GM12878 (cell line): ENCODE data around the gene MPRIP. TPM values are rescaled to one million over a fixed set of nuclear protein-coding genes. Genes with fewer than 3 reads are reported as not detected.

Experiments
- ATAC-seq: fragments of 200-7000 bp; cut with Tn5 transposase; 3 replicates; pipeline ENCODE4 v1.9.1; 2020; ENCODE audit warnings: mild to moderate bottlenecking, moderate library complexity
- BruUV-seq: library from RNA; stranded (reverse); fragments of 400-500 nt; replicated peaks from 2 replicates; lab custom pipeline; 2021; lab: Mats Ljungman, UMichigan
- CTCF ChIA-PET: fragments of 300-600 bp; sonication (Branson Sonifier 250); formaldehyde crosslinking; extraction: SDS; loops from one replicate; lab custom pipeline; 2021; ENCODE audit warnings: inconsistent platforms; lab: Yijun Ruan, JAX
- POLR2A ChIA-PET: fragments of 350-600 bp; formaldehyde crosslinking; extraction: SDS; loops from one replicate; lab custom pipeline; 2021; ENCODE audit warnings: inconsistent platforms; lab: Charles Lee
- RAD21 ChIA-PET: fragments of 300-600 bp; sonication (Branson Sonifier 250); formaldehyde crosslinking; loops from one replicate; lab custom pipeline; 2023; ENCODE audit warnings: antibody characterized with exemption; ENCODE audit not compliant: unreplicated experiment; lab: Charles Lee
- SMC1A ChIA-PET: fragments of 300-600 bp; sonication (Branson Sonifier 250); formaldehyde crosslinking; loops from one replicate; lab custom pipeline; 2023; ENCODE audit not compliant: unreplicated experiment, uncharacterized antibody; lab: Charles Lee
- DNase-seq: peaks from one replicate; pipeline ENCODE4 v3.0.0-alpha.2; 2011; ENCODE audit warnings: low read depth, low spot score
- FAIRE-seq: peaks from 3 replicates; lab custom pipeline; 2011; peaks lifted over from hg19 to GRCh38; lab: Jason Lieb, UNC
- H2AFZ ChIP-seq: 2 replicates; pipeline ENCODE4 v1.6.0; 2011; ENCODE audit warnings: low read depth, low read length, control low read depth; ENCODE audit not compliant: control insufficient read depth
- H3K27ac ChIP-seq: 2 replicates; pipeline ENCODE4 v1.5.1; 2011; ENCODE audit warnings: control low read depth; ENCODE audit not compliant: control insufficient read depth, insufficient read depth
- H3K27me3 ChIP-seq, 2 experiments: replicated peaks in 1 of 2; 2 replicates each; pipeline versions ENCODE4 v1.6.0 to v1.6.1; 2011; ENCODE audit warnings: low read length in 1 of 2; ENCODE audit not compliant: control insufficient read depth in 2 of 2, insufficient read depth in 2 of 2
- H3K36me3 ChIP-seq, 2 experiments: 2 replicates each; pipeline ENCODE4 v1.5.1; 2011; ENCODE audit warnings: low read length in 1 of 2; ENCODE audit not compliant: control insufficient read depth in 2 of 2, insufficient read depth in 2 of 2
- H3K4me1 ChIP-seq: 2 replicates; pipeline ENCODE4 v1.6.1; 2011; ENCODE audit warnings: mild to moderate bottlenecking, low read length, moderate library complexity, mixed read lengths; ENCODE audit not compliant: control insufficient read depth, insufficient read depth
- H3K4me2 ChIP-seq: 2 replicates; pipeline ENCODE4 v1.6.0; 2011; ENCODE audit warnings: control low read depth; ENCODE audit not compliant: control insufficient read depth, insufficient read depth
- H3K4me3 ChIP-seq: fragments of 200-600 bp; sonication (generic); 2 replicates; pipeline ENCODE4 v1.5.1; 2016
- H3K79me2 ChIP-seq: 2 replicates; pipeline ENCODE4 v1.6.0; 2011; ENCODE audit warnings: low read length; ENCODE audit not compliant: control insufficient read depth, insufficient read depth
- H3K9ac ChIP-seq: 2 replicates; pipeline ENCODE4 v1.8.0; 2011; ENCODE audit warnings: low read length, control low read depth, mixed read lengths; ENCODE audit not compliant: control insufficient read depth, insufficient read depth
- H3K9me3 ChIP-seq: replicated peaks from 3 replicates; pipeline ENCODE4 v1.5.1; 2011; ENCODE audit warnings: mild to moderate bottlenecking, low read length; ENCODE audit not compliant: control insufficient read depth, insufficient read depth
- H4K20me1 ChIP-seq: 2 replicates; pipeline ENCODE4 v1.6.0; 2011; ENCODE audit not compliant: control insufficient read depth, insufficient read depth
- JUND ChIP-seq: IDR thresholded peaks from 2 replicates; pipeline ENCODE4 v1.6.1; 2012; ENCODE audit warnings: low read depth, mild to moderate bottlenecking, low read length, improper control_type of control experiment, moderate library complexity
- PAX8 ChIP-seq: fragments of 450-650 bp; IDR thresholded peaks from 2 replicates; pipeline ENCODE4 v1.6.1; 2017; ENCODE audit warnings: mild to moderate bottlenecking, moderate library complexity
- RAD21 ChIP-seq: IDR thresholded peaks from 2 replicates; pipeline ENCODE4 v1.6.1; 2011; ENCODE audit warnings: mild to moderate bottlenecking, low read depth, low read length, moderate library complexity; ENCODE audit not compliant: insufficient read depth
- RAD51 ChIP-seq: fragments of 450-650 bp; IDR thresholded peaks from 2 replicates; pipeline ENCODE4 v1.6.1; 2016; ENCODE audit warnings: moderate library complexity, mild to moderate bottlenecking, inconsistent platforms
- SREBF2 ChIP-seq: IDR thresholded peaks from 2 replicates; pipeline ENCODE4 v1.6.1; 2012; ENCODE audit warnings: mild to moderate bottlenecking, low read length
- STAT1 ChIP-seq: fragments of 450-650 bp; conservative IDR thresholded peaks from 2 replicates; pipeline ENCODE4 v1.6.1; 2014; ENCODE audit warnings: antibody characterized with exemption, mild to moderate bottlenecking
- WGBS: methylation state at CpG from one replicate; pipeline ENCODE4 v1.1.6; 2016; ENCODE audit warnings: low lambda C conversion rate; ENCODE audit not compliant: insufficient replicate concordance, insufficient coverage; ENCODE audit errors: missing lambda C conversion rate; 5-methylcytosine and 5-hydroxymethylcytosine counted together
- in situ Hi-C: fragments of 300-500 bp; cut with MboI; formaldehyde crosslinking; loops from 9 replicates; pipeline ENCODE4 v1.14.3; 2018; ENCODE audit warnings: mixed read lengths
- intact Hi-C: fragments of 100-400 bp; cut with micrococcal nuclease; formaldehyde crosslinking; loops from one replicate; pipeline ENCODE4 v1.14.2; 2022; ENCODE audit not compliant: unreplicated experiment
- polyA plus RNA-seq, 11 experiments: library from polyadenylated mRNA; depleted of rRNA in 4 of 11; unstranded in 6 of 11; stranded (reverse) in 5 of 11; fragments of >200 nt; fragmentation: Nextera tagmentation in 4 of 11; fragmentation: Illumina TruSeq in 1 of 11; extraction: Ambion mirVana in 4 of 11; extraction: Trizol in 1 of 11; gene quantifications; 1 replicate in 1 of 11; 2 replicates in 10 of 11; pipeline versions ENCODE4 v1.2.1 to v1.2.3, GENCODE V29; 2011 to 2016; ENCODE audit warnings: inconsistent platforms in 2 of 11, missing spikeins in 2 of 11, low read depth in 1 of 11
- total RNA-seq, 4 experiments: library from RNA; depleted of rRNA in 3 of 4; stranded (reverse); fragments of >200 nt in 3 of 4; fragmentation: Illumina TruSeq in 1 of 4; extraction: Trizol in 1 of 4; gene quantifications; 2 replicates each; pipeline versions ENCODE4 v1.2.1 to v1.2.3, GENCODE V29; 2013 to 2021
- TF ChIP-seq, protein P1 (sequence below): IDR thresholded peaks from 2 replicates; pipeline ENCODE4 v1.6.1; 2012; ENCODE audit warnings: mild to moderate bottlenecking, low read depth, low read length
- TF ChIP-seq, protein P2 (sequence below): IDR thresholded peaks from 2 replicates; pipeline ENCODE4 v1.6.1; 2011; ENCODE audit warnings: borderline replicate concordance, low read depth, mild to moderate bottlenecking, moderate library complexity, mixed read lengths, low read length; ENCODE audit not compliant: insufficient read depth; ENCODE audit errors: extremely low read length
- TF ChIP-seq, protein P3 (sequence below): fragments of 150-350 bp; IDR thresholded peaks from 2 replicates; pipeline ENCODE4 v1.6.1; 2016; ENCODE audit warnings: low read depth, low read length

Gene MPRIP
- total and polyA plus RNA-seq, 10 of the 15 experiments (the other 5 are each of a cell fraction or from before 2014, with no cell fraction given): 16.5 to 168 (median 71.7) TPM

DNA sequence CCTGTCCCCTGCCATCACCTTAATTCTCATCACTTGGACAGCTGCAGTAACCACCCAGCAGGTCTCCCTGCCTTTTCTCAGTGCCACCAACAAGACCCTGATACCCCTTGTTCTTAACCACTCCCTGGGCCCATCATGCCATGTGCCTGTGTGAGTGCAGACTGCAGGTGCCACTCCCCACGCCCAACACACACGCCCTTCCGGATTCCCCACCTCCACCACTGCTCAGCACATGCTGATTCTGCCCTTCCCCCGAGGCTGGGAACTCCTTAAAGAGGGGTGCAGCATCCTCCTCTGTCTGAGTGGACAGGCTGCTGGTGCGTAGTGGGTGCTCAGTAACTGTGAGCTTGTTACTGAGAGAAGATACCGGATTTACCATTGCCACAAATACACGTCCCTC lies 111.5 kb downstream of the MPRIP start:
- TF ChIP-seq SREBF2: no peak
- TF ChIP-seq RAD21: no peak
- H3K79me2 ChIP-seq: no peaks in the 10 kb centered on the region
- H3K36me3 ChIP-seq: peaks cover 19 to 25% of the 10 kb centered on the region in 2 experiments
- 74% methylated on average over 7 of the region's 7 CpGs for WGBS
- H3K9me3 ChIP-seq: no peaks in the 10 kb centered on the region; the same call in 2 of the 3 replicates
- DNase-seq: no peak
- peaks cover 14% of the 10 kb centered on the region for H3K4me1 ChIP-seq
- SMC1A ChIA-PET: interaction anchor here (1.0 kb wide), 1 partner anchor 24 kb away, joined by 3 read pairs; no protein-coding TSS in a partner anchor
- in situ Hi-C loops (no loop called here), intact Hi-C loops (no loop called here)
- H3K9ac ChIP-seq: no peak overlapping the region
- no peak for ATAC-seq
- no peak overlapping the region for H3K4me3 ChIP-seq
- no peak overlapping the region for H2AFZ ChIP-seq
- no peaks in the 10 kb centered on the region for H3K27me3 ChIP-seq
- H3K27ac ChIP-seq: no peak overlapping the region
- CTCF ChIA-PET: no interaction called here
- no peak for FAIRE-seq
- no TSS peak for BruUV-seq
- no peak overlapping the region for H3K4me2 ChIP-seq
- RAD21 ChIA-PET: no interaction called here
- POLR2A ChIA-PET: no interaction called here
- no peaks in the 10 kb centered on the region for H4K20me1 ChIP-seq

DNA sequence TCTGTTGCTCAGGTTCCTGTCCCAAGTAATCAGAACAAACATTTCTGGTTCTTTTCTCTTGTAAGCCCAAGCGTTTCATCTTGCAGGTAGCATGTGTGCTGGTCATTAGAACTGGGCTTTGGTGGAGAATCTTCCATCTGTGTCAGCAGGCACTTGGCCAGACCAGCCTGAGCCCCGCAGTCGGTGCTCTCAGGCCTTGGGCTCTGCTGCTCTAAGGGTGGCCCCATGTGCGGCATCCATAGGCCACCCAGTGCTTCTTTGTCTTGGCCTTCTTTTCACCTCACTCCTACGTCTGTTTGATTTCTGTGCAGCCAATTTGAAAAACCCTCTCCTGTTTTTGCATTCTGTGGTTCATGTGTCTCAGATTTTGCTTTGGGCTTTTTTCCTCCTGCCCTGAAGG lies 112.3 kb downstream of the MPRIP start:
- Histone ChIP-seq H3K4me1 (peaks cover 12% of the 10 kb centered on the region), H3K27ac (no peak overlapping the region), H3K9me3 (no peaks in the 10 kb centered on the region; the same call in 2 of the 3 replicates), H4K20me1 (no peaks in the 10 kb centered on the region), H3K79me2 (no peaks in the 10 kb centered on the region), H3K36me3 (peaks cover 19 to 29% of the 10 kb centered on the region in 2 experiments), H3K27me3 (no peaks in the 10 kb centered on the region), H2AFZ (no peak overlapping the region), H3K4me3 (no peak overlapping the region), H3K9ac (no peak overlapping the region), H3K4me2 (no peak overlapping the region)
- 89% methylated on average over 5 of the region's 5 CpGs for WGBS
- no peak for DNase-seq
- CTCF ChIA-PET: no interaction called here
- FAIRE-seq: no peak
- intact Hi-C loops: no loop called here
- RAD21 ChIA-PET: interaction anchor here (0.5 kb wide), 1 partner anchor 1057 kb away, joined by 3 read pairs; no protein-coding TSS in a partner anchor
- SMC1A ChIA-PET: interaction anchor here (1.0 kb wide), 2 partner anchors 23 to 40 kb away, joined by 3 read pairs; no protein-coding TSS in a partner anchor
- no peak for ATAC-seq
- POLR2A ChIA-PET: no interaction called here
- BruUV-seq: no TSS peak
- in situ Hi-C loops: no loop called here
- TF ChIP-seq PAX8: no peak
- no peak for TF ChIP-seq STAT1
- TF ChIP-seq, protein P1, sequence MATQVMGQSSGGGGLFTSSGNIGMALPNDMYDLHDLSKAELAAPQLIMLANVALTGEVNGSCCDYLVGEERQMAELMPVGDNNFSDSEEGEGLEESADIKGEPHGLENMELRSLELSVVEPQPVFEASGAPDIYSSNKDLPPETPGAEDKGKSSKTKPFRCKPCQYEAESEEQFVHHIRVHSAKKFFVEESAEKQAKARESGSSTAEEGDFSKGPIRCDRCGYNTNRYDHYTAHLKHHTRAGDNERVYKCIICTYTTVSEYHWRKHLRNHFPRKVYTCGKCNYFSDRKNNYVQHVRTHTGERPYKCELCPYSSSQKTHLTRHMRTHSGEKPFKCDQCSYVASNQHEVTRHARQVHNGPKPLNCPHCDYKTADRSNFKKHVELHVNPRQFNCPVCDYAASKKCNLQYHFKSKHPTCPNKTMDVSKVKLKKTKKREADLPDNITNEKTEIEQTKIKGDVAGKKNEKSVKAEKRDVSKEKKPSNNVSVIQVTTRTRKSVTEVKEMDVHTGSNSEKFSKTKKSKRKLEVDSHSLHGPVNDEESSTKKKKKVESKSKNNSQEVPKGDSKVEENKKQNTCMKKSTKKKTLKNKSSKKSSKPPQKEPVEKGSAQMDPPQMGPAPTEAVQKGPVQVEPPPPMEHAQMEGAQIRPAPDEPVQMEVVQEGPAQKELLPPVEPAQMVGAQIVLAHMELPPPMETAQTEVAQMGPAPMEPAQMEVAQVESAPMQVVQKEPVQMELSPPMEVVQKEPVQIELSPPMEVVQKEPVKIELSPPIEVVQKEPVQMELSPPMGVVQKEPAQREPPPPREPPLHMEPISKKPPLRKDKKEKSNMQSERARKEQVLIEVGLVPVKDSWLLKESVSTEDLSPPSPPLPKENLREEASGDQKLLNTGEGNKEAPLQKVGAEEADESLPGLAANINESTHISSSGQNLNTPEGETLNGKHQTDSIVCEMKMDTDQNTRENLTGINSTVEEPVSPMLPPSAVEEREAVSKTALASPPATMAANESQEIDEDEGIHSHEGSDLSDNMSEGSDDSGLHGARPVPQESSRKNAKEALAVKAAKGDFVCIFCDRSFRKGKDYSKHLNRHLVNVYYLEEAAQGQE: no peak
- TF ChIP-seq, protein P2, sequence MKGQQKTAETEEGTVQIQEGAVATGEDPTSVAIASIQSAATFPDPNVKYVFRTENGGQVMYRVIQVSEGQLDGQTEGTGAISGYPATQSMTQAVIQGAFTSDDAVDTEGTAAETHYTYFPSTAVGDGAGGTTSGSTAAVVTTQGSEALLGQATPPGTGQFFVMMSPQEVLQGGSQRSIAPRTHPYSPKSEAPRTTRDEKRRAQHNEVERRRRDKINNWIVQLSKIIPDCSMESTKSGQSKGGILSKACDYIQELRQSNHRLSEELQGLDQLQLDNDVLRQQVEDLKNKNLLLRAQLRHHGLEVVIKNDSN: no peak
- no peak for TF ChIP-seq JUND
- TF ChIP-seq, protein P3, sequence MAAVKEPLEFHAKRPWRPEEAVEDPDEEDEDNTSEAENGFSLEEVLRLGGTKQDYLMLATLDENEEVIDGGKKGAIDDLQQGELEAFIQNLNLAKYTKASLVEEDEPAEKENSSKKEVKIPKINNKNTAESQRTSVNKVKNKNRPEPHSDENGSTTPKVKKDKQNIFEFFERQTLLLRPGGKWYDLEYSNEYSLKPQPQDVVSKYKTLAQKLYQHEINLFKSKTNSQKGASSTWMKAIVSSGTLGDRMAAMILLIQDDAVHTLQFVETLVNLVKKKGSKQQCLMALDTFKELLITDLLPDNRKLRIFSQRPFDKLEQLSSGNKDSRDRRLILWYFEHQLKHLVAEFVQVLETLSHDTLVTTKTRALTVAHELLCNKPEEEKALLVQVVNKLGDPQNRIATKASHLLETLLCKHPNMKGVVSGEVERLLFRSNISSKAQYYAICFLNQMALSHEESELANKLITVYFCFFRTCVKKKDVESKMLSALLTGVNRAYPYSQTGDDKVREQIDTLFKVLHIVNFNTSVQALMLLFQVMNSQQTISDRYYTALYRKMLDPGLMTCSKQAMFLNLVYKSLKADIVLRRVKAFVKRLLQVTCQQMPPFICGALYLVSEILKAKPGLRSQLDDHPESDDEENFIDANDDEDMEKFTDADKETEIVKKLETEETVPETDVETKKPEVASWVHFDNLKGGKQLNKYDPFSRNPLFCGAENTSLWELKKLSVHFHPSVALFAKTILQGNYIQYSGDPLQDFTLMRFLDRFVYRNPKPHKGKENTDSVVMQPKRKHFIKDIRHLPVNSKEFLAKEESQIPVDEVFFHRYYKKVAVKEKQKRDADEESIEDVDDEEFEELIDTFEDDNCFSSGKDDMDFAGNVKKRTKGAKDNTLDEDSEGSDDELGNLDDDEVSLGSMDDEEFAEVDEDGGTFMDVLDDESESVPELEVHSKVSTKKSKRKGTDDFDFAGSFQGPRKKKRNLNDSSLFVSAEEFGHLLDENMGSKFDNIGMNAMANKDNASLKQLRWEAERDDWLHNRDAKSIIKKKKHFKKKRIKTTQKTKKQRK: no peak
- TF ChIP-seq RAD51: no peak
